Bronchial epithelial cell (primary cell): ENCODE results near the gene TMEM203. TPM values are rescaled to one million over a fixed set of nuclear protein-coding genes. Genes with fewer than 3 reads are reported as not detected.

Experiments used
- DNase-seq: peaks from one replicate; pipeline ENCODE4 v3.0.0-alpha.2; 2010; ENCODE audit warnings: low read depth
- FAIRE-seq: peaks from 2 replicates; lab custom pipeline; 2011; peaks lifted over from hg19 to GRCh38; lab: Jason Lieb, UNC
- H3K27me3 ChIP-seq: 2 replicates; pipeline ENCODE4 v1.5.1; 2011; ENCODE audit warnings: low read length; ENCODE audit not compliant: control insufficient read depth, insufficient read depth
- H3K36me3 ChIP-seq: 2 replicates; pipeline ENCODE4 v1.5.1; 2011; ENCODE audit warnings: low read length; ENCODE audit not compliant: control insufficient read depth, insufficient read depth
- H3K4me3 ChIP-seq: 2 replicates; pipeline ENCODE4 v1.5.1; 2011; ENCODE audit warnings: mild to moderate bottlenecking, low read depth, low read length, control low read depth
- total RNA-seq: library from RNA; depleted of rRNA; stranded (reverse); fragments of >200 nt; gene quantifications from 2 replicates; pipeline ENCODE4 v1.2.1, GENCODE V29; 2014
- TF ChIP-seq, protein P1 (sequence below): IDR thresholded peaks from 2 replicates; pipeline ENCODE4 v1.5.1; 2011; ENCODE audit warnings: mild to moderate bottlenecking, moderate library complexity, low read length, control low read depth, inconsistent platforms; ENCODE audit not compliant: insufficient read depth, severe bottlenecking

TMEM203 gene
- total RNA-seq, 1 donor from 2014 or later: 39.2 TPM

DNA sequence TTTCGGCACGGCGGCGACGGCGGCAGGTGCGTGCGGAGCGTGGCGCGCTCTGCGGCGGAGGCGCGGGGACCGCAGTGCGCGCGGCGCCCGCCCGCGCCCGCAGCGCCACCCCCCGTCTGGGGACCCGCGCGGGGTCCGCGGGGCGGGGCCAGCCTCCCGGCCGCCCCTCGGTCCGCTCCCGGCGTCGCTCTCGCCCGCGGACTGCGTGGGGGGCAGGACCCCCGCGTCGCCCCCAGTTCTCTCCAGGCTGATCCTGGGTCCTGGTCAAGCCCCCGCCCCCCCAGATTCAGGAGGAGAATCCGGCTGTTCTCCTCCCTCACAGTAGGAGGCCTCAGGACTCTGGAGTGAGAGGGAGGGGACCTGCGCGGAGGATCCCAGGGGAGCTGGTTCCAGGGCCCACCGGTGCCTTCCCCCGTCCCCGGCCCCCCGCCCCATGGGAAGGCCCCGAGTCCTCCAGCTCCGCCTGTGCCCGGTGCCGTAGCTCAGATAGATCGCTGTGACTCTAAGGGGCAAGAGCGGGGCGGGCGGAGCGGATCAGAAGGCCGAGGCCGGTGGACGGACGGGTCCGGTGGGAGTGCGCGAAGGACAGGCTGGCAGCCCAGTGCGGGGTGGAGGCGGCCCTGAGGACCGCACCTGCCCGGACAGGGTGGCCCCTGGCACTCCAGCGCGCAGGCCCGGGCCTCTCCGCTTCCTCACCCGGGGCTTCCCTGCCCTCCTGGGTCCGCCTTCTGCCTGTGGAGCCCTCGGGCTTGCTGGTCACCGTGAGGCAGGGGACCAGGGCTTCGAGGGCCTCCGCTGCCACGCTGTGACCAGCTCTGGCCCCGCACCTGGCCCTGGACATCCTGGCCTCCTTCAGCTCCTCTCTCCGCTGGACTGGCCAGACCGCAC lies 17.0 kb upstream of the TMEM203 start, which contains the start of gene RNF208:
Gene RNF208 (minus strand): TSS at position 51 of the 888 bp plus-strand sequence. CDS start 1,028 bp downstream, outside the sequence.
- FAIRE-seq (no peak), DNase-seq (no peak)
- Histone ChIP-seq H3K27me3 (no peaks in the 10 kb centered on the region), H3K36me3 (no peaks in the 10 kb centered on the region), H3K4me3 (peak within 1 kb of the TSS; percentile 65)
- TF ChIP-seq, protein P1, sequence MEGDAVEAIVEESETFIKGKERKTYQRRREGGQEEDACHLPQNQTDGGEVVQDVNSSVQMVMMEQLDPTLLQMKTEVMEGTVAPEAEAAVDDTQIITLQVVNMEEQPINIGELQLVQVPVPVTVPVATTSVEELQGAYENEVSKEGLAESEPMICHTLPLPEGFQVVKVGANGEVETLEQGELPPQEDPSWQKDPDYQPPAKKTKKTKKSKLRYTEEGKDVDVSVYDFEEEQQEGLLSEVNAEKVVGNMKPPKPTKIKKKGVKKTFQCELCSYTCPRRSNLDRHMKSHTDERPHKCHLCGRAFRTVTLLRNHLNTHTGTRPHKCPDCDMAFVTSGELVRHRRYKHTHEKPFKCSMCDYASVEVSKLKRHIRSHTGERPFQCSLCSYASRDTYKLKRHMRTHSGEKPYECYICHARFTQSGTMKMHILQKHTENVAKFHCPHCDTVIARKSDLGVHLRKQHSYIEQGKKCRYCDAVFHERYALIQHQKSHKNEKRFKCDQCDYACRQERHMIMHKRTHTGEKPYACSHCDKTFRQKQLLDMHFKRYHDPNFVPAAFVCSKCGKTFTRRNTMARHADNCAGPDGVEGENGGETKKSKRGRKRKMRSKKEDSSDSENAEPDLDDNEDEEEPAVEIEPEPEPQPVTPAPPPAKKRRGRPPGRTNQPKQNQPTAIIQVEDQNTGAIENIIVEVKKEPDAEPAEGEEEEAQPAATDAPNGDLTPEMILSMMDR: no peak

GRCh38 chr9:137221506-137222111 lies 16.2 kb upstream of the TMEM203 start:
- no peak for FAIRE-seq

DNA sequence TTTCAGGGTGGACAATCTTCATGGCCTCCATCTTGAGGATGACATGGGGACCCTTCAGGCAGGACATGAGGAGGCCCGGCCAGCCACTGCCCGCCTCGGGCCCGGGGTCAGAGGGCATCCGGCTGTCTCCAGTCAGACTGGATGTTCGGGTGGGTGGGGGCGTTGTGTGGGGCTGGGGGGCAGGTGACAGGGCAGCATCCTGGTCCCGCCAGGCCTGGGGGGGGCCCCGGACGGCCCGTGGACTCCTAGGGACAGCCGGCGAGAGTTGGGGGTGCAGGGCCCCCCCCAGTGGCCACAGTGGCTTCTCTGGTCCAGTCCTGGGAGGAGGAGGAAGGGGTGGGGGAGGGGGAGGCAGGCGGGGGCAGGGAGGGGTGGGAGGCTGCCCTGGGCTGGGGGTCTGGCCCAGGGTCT lies 15.7 kb upstream of the TMEM203 start:
- Histone ChIP-seq H3K4me3 (no peak overlapping the region), H3K27me3 (no peaks in the 10 kb centered on the region), H3K36me3 (peaks cover 4% of the 10 kb centered on the region)
- FAIRE-seq (no peak), DNase-seq (no peak)
- TF ChIP-seq, protein P1: no peak

More at GRCh38 chr9:137221506-137222111, 16.2 kb upstream of the TMEM203 start:
- Histone ChIP-seq H3K4me3 (peak overlapping the region; percentile 22), H3K27me3 (no peaks in the 10 kb centered on the region), H3K36me3 (no peaks in the 10 kb centered on the region)
- DNase-seq: no peak
- TF ChIP-seq, protein P1: no peak

DNA sequence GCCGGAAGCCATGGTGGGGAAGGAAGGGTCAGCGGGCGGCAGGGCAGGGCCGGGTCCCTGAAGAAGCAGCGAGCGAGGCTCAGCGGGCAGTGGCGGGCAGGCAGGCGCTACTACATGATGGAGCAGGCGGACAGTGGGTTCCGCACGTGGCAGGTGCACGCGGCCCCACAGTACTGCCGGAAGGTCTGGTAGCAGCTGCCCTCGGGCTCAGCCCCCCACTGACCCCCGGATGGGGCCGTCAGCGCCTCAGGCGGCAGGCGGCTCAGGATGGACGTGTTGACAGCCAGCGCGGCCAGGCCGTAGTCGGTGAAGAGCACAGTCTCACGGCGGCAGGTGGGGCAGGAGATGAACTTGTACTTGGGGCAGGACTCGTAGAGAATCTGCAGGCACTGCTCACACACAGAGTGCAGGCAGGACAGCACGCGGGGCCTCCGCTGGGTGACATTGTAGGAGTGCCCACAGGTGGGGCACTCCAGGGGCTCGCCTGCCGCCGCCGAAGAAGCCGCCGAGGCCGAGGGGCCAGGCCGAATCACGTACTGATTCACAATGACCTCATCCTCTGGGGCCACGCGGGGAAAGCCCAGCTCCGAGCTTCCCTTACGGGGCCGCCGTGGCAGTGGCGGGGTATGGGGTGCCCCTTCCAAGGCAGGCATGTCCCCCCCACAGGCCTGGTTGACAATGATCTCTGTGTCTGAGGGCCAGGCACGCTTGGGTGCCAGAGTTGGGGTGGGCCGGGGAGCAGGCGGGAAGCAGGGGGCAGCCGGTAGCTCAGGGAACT lies 15.1 kb upstream of the TMEM203 start:
- FAIRE-seq: no peak
- TF ChIP-seq, protein P1: no peak
- Histone ChIP-seq H3K4me3 (no peak overlapping the region), H3K36me3 (peaks cover 4% of the 10 kb centered on the region), H3K27me3 (no peaks in the 10 kb centered on the region)
- DNase-seq: no peak

DNA sequence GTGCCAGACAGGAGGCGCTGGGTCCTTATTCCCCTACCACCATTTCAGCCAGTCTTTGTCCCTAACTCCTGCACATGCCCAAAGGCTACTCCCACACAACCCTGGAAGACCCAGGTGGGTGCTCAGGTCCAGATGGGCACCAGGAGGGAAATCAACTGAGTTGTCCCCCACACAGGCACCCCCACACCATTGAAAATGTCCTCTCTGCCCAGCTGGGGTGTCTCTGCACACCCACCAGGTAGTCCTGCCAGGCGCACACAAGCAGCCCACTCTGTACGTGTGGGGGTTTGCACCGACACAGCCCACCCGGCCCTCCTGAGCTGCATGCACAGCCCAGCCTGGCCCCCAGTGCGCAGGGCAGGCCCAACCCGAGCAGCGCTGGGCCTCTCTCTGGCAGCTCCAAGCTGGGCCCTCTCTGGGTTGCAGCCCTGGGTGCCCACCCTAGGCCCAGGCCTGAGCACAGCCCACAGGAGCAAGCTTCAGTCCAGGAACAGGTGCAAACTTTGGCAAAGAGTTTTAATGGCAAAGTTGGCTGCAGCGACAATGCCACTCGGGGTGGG lies 14.4 kb upstream of the TMEM203 start:
- TF ChIP-seq, protein P1: no peak
- Histone ChIP-seq H3K27me3 (no peaks in the 10 kb centered on the region), H3K4me3 (no peak overlapping the region), H3K36me3 (peaks cover 4% of the 10 kb centered on the region)
- DNase-seq (no peak), FAIRE-seq (no peak)
